ENCODE measurements around the gene UBAP2.
A peak's percentile ranks its signal among the peaks of the same experiment; 100 is the strongest.

Gene UBAP2

DNA sequence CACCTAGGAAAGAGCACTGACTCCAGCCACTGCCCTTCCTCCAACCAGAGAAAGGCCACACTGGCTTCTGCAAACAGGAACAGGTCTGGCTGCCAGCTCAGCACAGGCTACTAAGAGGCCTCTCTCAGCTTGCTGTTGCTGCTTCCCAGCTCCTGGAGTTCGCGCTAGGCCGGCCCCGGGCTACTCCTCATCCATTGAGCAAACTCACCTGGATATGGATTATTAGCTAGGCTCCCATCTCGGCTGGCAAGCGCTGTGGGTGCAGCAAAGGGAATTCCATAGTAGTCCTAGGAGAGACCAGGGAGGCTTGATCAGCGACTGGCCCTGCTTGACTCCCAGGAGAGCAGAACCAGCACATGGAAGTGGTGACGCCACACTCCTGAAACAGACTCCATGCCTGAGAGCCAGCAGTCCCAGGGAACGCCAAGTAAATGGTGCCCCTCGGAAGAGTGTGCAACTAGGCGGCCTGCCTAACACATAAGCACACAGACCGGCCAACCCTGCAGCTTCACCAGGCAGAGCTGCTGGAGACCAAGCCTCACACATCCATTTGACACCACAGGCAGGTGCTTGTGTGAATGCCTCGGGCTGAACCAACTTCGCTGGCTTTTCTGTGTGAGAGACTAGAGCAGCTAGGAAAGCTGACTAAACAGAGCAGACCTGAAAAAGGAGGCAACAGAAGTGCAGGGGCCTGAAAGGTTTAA, 124.5 kb downstream of the UBAP2 start:
- DNase-seq, result no peak

DNA sequence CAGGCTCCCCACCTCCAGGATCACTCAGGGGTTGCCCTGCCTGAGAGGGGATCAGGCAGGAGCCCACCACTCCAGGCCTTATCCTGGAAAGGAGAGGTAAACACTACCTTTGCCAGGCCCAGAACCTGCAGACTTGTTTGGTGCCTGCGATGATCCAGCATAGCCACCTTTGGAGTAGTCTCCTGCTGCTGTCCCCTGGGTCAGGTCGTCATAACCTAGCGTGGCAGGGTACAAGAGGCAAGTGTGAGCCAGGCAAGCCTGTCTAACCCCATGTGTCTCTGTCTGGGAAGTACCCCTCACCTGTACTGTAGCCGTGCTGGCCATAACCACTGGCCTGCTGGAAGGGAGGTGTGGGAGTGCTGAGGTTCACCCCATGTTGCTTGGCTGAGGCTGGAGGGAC, 125.6 kb downstream of the UBAP2 start:
- DNase-seq, result no peak

DNA sequence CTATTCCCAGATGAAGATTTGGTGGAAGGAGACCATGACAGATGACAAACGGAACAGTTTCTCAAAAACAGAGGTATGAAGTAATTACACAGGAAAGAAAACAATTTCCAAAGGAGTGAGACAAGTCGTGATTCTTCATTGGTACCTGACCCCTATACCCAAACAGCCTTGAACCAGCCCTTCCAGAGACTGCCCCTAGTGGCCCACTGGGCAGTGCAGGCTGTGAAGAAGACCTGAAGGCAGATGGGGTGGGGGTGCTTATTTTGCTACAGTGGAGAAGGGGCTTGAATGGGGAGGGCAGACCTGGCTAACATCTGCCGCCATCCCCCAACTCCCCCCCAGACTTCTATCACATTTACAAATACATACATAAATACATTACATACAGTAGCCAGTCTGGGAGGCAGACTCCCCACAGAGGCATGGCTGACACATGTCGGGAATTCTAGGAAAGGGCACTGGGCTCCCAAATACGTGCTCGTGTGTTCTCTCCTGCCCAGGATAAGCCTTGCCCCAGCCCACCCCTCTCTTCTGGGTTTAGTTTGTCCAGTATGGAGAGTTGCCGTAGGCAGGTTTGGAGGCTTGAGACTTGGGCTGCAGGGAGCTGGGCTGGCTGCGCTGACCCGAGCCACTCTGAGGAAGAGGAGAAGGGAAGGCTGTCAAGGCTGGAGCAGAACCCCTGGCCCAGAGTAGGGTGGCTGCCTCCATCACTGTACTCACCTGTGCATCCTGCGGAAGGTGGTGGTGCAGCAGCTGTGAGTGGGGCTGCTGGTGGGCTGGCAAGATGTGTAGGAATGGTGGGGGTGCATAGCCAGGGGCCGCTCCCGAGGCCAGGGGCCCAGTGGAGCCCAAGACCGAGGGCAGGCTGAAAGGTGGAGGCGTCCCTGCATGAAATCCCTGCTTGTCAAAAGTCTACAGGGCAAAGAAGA, 126.5 kb downstream of the UBAP2 start:
- DNase-seq, result peak in 1 of 51 donors; percentile 9

DNA sequence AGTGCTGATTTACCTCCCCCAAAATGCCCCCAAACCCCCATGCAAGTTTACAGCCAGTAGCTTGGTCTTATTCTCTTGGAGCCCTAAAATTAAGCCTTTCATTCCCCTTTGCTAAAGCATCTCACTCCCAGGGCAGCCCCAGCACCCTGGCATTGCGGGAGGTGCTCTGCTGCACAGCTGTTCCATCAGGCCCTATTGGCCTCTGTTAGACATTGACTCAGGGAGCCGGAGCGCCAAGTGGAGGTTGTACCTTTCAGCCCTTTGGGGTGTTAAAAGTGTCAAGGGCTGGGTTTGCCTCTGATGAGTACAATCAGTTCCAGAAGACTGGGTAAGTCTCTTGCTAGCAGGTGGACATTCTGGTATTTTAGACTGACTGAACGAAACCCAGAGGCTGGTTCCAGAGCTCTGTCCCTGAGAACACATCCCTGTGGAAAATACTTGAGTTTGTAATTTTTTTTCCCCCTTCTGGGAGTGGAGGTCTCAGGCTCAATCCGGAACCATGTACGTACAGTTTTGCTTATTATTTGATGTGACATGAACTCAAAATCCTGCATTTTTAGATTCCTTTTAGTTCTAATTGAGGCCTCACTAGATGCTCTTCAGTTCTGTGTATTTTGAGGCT, 129.3 kb downstream of the UBAP2 start:
- no peak for DNase-seq

DNA sequence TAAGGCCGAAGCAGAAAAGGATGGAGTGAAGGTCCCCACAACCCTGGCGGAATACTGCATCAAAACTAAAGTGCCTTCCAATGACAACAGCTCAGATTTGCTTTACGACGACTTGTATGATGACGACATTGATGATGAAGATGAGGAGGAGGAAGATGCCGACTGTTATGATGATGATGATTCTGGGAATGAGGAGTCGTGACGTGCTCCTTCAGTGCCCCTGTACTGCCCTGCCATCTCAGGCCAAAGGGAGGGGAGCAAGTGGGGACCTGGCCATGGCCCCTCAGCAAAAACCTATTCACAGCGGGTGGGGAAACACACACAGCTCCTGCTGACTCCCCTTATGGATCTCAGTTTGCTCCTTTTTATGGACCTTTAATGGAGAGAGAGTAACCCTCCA, 131.7 kb downstream of the UBAP2 start:
- no peak for DNase-seq

DNA sequence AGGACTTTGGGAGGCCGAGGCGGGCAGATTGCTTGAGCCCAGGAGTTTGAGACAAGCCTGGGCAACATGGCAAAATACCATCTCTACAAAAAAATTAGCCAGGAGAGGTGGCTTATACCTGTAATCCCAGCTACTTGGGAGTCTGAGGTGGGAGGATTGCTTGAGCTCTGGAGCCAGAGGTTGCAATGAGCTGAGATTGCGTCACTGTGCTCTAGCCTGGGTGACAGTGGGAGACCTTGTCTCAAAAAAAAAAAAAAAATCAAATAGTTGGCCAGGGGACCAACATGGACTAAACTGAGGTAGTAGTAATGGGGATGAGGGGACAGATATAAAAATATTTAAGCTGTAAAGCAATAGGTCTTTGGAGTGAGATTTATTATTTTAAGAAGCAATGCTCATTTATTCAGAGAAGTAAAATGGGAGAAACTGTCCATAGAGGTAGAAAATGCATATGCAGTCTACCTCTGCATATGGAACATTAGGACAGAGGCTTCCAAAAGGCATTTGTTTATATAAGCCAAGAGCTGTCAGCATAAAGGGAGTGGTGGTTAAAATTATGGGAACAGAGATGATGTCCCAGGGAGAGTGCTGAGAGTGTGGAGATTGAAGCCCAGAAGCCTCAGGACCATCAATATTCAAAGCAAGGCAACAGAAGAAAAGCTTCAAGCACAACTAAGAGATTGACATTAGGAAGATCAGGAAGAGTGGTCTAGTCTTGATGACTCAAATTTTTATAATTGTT, 133.6 kb downstream of the UBAP2 start:
- DNase-seq, result no peak

DNA sequence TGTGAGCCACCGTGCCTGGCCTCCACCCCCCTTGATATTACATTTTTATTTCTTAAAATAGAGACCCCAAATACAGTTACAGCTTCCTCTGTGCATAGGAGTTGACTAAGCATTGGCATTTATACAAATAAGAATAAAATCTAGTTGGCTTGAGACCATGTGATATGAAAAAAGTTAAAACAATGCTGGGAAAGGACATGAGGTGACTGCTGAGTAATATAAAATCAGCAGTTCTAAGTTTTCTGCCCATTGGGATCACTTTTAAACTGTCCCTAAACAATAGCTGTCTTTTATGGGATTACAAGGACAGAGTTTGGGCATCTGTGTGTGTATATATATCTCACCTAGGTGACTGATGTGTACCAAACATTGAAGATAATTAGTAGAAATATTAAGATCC, 135.1 kb downstream of the UBAP2 start:
- DNase-seq, result no peak

DNA sequence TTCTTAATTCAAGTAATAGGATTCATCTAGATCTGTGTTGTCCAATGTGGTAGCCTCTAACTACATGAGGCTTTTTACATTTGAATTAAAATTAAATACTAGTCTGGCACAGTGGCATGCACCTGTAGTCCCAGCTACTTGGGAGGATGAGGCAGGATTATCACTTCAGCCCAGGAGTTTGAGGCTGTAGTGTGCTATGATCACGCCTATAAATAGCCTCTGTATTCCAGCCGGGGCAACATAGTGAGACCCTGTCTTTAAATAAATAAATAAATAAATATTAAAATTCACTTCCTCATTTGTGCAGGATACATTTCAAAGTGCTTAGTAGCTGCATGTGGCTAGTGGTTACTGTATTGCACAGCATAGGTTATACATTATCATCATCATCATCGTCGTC, 139.9 kb downstream of the UBAP2 start:
- DNase-seq, result no peak

DNA sequence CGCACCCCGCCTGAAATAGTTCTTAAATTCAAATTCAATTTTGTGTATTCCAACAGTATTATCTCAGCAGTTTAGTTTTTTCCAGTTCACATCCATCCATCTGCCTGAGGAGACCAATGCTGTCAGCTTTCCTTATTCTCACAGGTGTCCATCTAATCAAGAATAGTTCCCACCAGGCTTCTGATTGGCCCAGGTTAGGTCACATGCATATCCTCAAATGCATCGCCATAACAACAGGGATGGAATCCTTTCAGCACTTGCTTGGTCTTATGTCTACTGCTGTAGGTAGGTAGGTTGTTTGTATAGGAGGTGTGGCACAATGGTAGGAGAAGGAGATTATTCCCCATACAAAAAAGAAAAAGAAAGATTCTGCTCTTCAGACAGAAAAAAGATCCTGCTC, 140.6 kb downstream of the UBAP2 start:
- DNase-seq, result no peak

DNA sequence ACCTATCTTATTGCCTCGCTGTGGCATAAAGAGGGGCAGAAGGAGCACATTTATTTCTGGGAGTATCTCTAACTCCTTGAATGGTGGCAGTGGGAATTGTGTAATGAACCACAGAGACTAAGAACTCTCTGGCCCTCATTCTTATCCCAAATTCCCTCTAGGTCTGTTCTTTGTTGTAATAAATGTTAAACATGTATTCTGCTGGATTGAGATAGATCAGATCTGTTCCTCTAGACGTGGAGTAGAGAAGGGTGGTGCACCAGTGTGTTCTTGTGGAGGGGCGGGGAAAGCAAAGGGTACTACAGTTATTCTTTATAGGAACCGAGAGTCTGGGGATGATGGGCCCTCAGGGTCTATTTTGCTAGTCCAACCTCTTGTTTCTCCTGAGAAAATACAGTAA, 141.3 kb downstream of the UBAP2 start:
- DNase-seq, result no peak

DNA sequence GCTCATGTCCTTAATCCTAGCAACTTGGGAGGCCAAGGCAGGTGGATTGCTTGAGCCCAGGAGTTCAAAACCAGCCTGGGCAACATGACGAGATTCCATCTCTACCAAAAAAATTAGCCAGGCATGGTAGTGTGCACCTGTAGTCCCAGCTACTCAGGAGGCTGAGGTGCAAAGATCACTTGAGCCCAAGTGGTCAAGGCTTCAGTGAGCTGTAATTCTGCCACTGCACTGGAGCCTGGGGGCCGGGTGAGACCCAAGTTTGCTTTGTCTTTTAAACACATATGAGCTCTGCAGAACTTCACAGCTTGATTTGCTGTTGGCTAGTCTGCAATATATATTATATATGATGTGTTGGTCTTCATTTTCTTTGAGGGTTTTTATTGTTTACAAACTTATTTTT, 141.9 kb downstream of the UBAP2 start:
- DNase-seq, result no peak

DNA sequence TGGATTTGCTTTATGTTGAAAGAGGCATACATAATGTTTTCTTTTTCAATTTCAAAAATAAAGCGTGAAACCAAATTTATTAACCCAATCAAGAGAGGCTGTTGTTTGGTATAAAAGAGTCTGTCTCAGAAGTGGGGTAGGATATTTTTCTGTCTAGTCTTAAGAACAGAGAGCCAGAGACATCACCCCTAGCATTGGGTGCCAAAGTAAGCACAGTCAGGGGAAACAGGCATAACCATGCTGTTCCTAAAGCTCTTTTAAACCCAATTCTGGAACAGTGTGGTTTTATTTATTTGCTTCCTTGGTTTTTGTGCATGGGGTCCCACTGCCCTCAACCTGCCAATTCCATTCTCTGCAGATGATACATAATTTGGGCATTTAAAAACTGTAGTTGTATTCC, 143.6 kb downstream of the UBAP2 start:
- no peak for DNase-seq

DNA sequence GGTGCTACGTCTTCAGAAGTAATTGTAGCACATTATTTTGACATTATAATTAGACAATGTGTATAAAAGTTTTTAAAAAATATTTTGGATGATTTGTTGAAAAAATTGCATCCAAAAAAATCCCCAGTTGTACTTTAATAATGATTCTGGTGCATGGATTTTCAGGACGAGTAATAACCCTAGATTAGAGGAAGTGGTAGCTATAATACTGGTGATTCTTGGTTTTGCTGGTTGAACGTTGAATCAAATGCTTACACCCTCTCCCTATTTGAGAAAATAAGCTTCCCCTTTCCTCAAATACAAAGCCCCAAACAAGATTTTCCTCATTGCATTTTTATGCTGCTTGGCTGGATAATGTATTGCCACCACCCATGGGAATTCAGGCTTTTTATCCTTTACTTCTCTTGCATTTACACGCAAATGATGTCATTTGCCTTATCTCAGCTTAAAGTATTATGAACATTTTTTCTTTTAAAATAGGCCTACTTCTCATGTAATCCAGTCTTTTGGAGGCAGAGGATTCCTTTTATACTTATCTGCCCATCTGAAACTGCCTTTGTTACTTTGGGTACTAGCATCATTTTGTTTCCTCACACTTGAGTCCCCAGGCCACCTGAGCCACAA, 145.4 kb downstream of the UBAP2 start:
- no peak for DNase-seq

DNA sequence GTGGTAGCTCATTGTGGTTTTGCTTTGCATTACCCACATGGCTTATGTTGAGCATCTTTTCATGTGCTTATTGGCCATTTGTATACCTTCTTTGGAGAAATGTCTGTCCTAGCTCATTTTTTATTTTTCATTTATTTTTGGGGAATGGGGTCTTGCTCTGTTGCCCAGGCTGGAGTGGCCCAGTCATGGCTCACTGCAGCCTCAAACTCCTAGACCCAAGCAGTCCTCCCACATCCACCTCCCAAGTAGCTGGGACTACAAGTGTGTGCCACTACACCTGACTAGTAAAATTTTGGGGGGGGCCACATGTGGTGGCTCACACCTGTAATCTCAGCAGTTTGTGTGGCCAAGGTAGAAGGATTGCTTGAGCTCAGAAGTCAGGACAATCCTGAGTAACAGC, 154.4 kb downstream of the UBAP2 start:
- DNase-seq, result no peak

DNA sequence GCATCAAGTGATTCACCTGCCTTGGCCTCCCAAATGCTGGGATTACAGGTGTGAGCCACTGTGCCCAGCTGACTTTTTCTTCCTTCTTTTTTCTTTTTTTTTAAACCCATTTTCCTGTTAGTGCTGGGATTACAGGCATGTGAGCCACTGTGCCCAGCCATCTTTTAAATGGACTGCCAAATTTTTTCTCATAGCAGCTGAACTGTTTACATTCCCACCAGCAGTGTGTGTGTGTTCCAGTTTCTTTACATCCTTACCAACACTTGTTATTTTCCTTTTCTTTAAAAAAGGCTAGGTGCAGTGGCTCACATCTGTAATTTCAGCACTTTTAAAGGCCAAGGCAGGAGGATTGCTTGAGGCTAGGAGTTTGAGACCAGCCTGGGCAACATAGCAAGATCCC, 154.8 kb downstream of the UBAP2 start:
- DNase-seq, result no peak

DNA sequence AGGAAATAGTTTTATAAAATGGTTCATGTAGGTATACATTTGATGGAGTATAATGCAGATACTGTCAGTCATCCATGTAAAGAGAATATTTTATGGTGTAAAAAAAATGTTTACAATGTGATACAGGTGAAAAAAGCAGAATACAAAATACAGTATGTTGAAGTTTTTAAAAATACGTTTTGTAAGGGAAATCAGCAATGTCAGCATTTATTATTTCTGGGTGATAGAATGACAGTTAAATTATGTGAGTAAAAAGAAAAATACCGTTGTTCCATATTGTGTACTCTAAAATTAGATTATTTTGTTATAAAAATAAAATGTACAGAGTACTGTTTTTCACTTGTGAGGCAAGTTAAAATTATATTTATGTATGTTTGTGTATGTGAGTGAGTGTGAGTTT, 162.7 kb downstream of the UBAP2 start:
- no peak for DNase-seq

DNA sequence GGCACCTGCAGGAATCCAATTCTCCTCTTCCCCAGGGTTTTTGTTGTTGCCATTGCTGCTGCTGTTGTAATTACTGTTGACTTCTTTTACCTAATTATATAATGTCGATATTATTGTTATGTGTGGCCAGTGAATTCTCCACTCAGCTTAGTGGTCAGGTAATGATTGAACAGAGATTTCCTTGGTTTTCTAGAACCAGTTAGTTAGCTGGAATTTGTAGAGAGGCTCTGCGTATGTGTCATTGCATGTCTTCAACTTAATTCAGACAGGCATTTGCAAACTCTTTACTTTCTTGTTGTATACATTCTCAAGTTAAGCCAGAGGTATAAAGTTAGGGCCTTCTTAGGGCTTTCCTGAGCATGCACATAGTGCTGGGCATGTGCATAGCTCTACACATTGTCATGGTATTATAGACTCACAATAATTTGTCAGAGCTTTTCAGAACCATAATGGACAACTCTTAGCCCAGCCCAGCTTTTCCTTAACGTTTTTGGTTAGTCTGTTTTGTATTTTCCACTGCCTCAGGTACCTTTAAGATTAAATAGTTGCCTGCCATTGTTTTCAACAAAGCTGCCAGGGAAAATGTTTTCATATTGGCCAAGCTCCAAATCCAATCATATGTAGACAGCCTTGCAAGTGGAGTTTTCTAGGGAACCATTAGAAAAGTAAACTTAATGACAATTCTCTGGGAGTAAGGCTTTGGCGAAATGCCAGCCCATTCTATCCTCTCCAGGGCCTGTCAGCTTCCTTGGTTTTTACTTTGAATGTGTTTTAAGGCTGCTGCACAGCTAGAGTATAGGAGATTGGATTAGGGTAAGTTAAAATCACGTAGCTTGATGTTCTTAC, 163.6 kb downstream of the UBAP2 start:
- DNase-seq, result peak in 3 of 51 donors; percentile 7 to 29 (median 9)

DNA sequence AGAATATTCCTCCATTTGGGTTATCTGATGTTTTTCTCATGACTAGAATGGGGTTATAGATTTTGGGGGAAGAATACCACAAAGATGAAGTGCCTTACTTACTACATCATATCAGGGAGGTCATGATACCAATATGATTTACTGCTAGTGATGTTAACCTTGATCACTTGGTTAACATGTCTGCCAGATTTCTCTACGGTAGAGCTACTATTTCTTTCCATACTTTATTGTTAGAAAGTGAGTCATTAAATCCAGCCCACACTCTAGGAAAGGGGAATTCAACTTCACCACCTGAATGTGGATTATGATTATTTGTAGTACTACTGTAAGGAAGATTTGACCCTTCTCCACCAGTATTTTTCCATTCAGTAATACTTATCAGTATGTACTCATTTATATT, 167.1 kb downstream of the UBAP2 start:
- no peak for DNase-seq

DNA sequence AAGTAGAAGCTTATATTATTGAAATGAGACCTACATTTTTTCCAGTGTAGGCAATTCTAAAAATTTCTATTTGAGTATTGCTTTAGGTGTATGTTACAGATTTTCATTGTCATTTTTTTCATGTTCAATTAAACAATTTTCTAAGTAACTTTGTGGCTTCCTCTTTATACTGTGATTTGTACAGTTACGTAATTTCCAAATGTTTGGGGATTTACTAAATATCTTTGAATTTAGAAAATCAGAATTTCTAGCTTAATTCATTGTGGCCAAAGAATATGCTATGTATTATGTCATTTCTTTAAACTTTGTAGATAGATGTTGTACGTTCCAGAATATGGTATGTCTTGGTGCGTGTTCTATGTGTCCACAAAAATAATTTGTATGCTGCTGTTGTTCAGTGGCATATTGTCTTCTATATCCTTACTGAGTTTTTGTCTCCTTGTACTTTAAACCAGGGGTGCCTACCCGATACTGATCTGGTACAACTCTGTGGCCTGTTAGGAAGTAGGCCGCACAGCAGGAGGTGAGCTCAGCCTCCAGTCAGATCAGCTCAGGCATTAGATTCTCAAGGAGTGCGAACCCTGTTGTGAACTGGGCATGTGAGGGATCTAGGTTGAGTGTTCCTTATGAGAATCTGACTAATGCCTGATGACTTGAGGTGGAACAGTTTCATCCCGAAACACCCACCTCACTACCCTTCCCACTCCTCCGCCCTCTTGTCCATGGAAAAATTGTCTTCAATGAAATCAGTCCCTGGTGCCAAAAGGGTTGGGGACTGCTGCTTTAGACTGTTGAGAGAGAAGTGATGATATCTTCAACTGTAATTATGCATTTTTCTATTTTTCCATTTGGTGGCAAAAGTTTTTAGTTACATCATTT, 168.2 kb downstream of the UBAP2 start:
- DNase-seq, result no peak
